Trophoblast cell (in vitro differentiated cells and primary cell): Measurements from ENCODE around the gene CDK1.

Experiments used
- DNase-seq, 2 donors: peaks; one replicate each; pipeline ENCODE4 v3.0.0-alpha.2; 2016
- H2AFZ ChIP-seq: 2 replicates; pipeline ENCODE4 v1.6.1; 2013; ENCODE audit warnings: low read length, moderate library complexity, mild to moderate bottlenecking; ENCODE audit not compliant: insufficient read depth, poor library complexity
- H2AK5ac ChIP-seq: 2 replicates; pipeline ENCODE4 v1.6.1; 2013; ENCODE audit warnings: mild to moderate bottlenecking, low read length
- H2BK120ac ChIP-seq: 2 replicates; pipeline ENCODE4 v1.6.1; 2013; ENCODE audit warnings: low read length, mild to moderate bottlenecking, moderate library complexity; ENCODE audit not compliant: insufficient read depth, poor library complexity
- H2BK12ac ChIP-seq: 2 replicates; pipeline ENCODE4 v1.6.1; 2013; ENCODE audit warnings: mild to moderate bottlenecking, low read length, moderate library complexity
- H2BK5ac ChIP-seq: 2 replicates; pipeline ENCODE4 v1.6.1; 2013; ENCODE audit warnings: low read length, low read depth, moderate library complexity, mild to moderate bottlenecking; ENCODE audit not compliant: poor library complexity
- H3K14ac ChIP-seq: 2 replicates; pipeline ENCODE4 v1.6.1; 2013; ENCODE audit warnings: mild to moderate bottlenecking, low read length
- H3K18ac ChIP-seq: 2 replicates; pipeline ENCODE4 v1.6.1; 2013; ENCODE audit warnings: mild to moderate bottlenecking, low read length
- H3K23ac ChIP-seq: 2 replicates; pipeline ENCODE4 v1.6.1; 2013; ENCODE audit warnings: low read length
- H3K27ac ChIP-seq: 2 replicates; pipeline ENCODE4 v1.5.1; 2013; ENCODE audit warnings: low read depth, mild to moderate bottlenecking, inconsistent platforms, low read length, moderate library complexity
- H3K27me3 ChIP-seq: 2 replicates; pipeline ENCODE4 v1.6.1; 2013; ENCODE audit warnings: inconsistent platforms, mild to moderate bottlenecking, low read length, moderate library complexity; ENCODE audit not compliant: insufficient read depth
- H3K36me3 ChIP-seq, 2 experiments: 1 replicate in 1 of 2; 2 replicates in 1 of 2; pipeline ENCODE4 v1.6.1; 2013; ENCODE audit warnings: low read length in 2 of 2, mild to moderate bottlenecking in 2 of 2, moderate library complexity in 1 of 2; ENCODE audit not compliant: insufficient read depth in 2 of 2, control insufficient read depth in 1 of 2
- H3K4ac ChIP-seq: 2 replicates; pipeline ENCODE4 v1.6.1; 2013; ENCODE audit warnings: low read depth, mild to moderate bottlenecking, low read length, moderate library complexity
- H3K4me1 ChIP-seq, 2 experiments: 1 replicate in 1 of 2; 2 replicates in 1 of 2; pipeline ENCODE4 v1.6.1; 2013; ENCODE audit warnings: low read length in 2 of 2, mild to moderate bottlenecking in 2 of 2, moderate library complexity in 1 of 2; ENCODE audit not compliant: insufficient read depth in 2 of 2, control insufficient read depth in 1 of 2
- H3K4me2 ChIP-seq: 2 replicates; pipeline ENCODE4 v1.6.1; 2013; ENCODE audit warnings: inconsistent platforms, mild to moderate bottlenecking, low read length, moderate library complexity
- H3K4me3 ChIP-seq: 2 replicates; pipeline ENCODE4 v1.5.1; 2013; ENCODE audit warnings: mild to moderate bottlenecking, low read depth, low read length, inconsistent platforms
- H3K79me1 ChIP-seq: one replicate; pipeline ENCODE4 v1.6.1; 2013; ENCODE audit warnings: low read length
- H3K79me2 ChIP-seq: 2 replicates; pipeline ENCODE4 v1.6.1; 2013; ENCODE audit warnings: low read length, mild to moderate bottlenecking; ENCODE audit not compliant: control insufficient read depth, insufficient read depth, poor library complexity
- H3K9ac ChIP-seq: 2 replicates; pipeline ENCODE4 v1.6.1; 2013; ENCODE audit warnings: mild to moderate bottlenecking, low read length
- H3K9me3 ChIP-seq: 2 replicates; pipeline ENCODE4 v1.6.1; 2013; ENCODE audit warnings: low read depth, mild to moderate bottlenecking, control low read depth, inconsistent platforms, low read length; ENCODE audit not compliant: insufficient read depth
- H4K12ac ChIP-seq: 2 replicates; pipeline ENCODE4 v1.6.1; 2013; ENCODE audit warnings: low read depth, mild to moderate bottlenecking, low read length, moderate library complexity
- H4K8ac ChIP-seq: 2 replicates; pipeline ENCODE4 v1.6.1; 2013; ENCODE audit warnings: low read depth, mild to moderate bottlenecking, low read length, moderate library complexity
- H4K91ac ChIP-seq: one replicate; pipeline ENCODE4 v1.6.1; 2013; ENCODE audit warnings: low read depth, mild to moderate bottlenecking, low read length, moderate library complexity
- WGBS: extraction: QIAGEN DNeasy Blood & Tissue Kit; methylation state at CpG from one replicate; pipeline ENCODE4 v1.1.7; 2013; ENCODE audit warnings: missing lambda C conversion rate; ENCODE audit not compliant: insufficient read length, insufficient coverage; ENCODE audit errors: extremely low coverage; 5-methylcytosine and 5-hydroxymethylcytosine counted together

CDK1 gene

GRCh38 chr10:60821656-60822055, 43.4 kb downstream of the CDK1 start:
- Histone ChIP-seq H3K18ac (no peak overlapping the region), H2AK5ac (no peak overlapping the region), H2BK120ac (no peak overlapping the region), H3K4me3 (no peak overlapping the region), H3K27me3 (no peaks in the 10 kb centered on the region), H3K4ac (no peak overlapping the region), H3K4me2 (no peak overlapping the region), H3K4me1 (peaks cover 0 to 3% of the 10 kb centered on the region in 2 experiments), H3K36me3 (no peaks in the 10 kb centered on the region), H2AFZ (no peak overlapping the region), H3K27ac (no peak overlapping the region), H3K9me3 (no peaks in the 10 kb centered on the region), H2BK12ac (no peak overlapping the region), H3K14ac (no peak overlapping the region), H3K79me2 (no peaks in the 10 kb centered on the region), H4K8ac (no peak overlapping the region), H2BK5ac (no peak overlapping the region), H4K12ac (no peak overlapping the region), H3K23ac (no peak overlapping the region), H4K91ac (no peak overlapping the region), H3K9ac (no peak overlapping the region), H3K79me1 (no peaks in the 10 kb centered on the region)
- no peak for DNase-seq
- WGBS, result no CpG with 5 or more reads among the region's 2 CpGs

GRCh38 chr10:60822809-60823208, 44.5 kb downstream of the CDK1 start:
- H3K27me3 ChIP-seq, result no peaks in the 10 kb centered on the region
- H3K36me3 ChIP-seq, result no peaks in the 10 kb centered on the region
- H2BK12ac ChIP-seq, result no peak overlapping the region
- no peak overlapping the region for H3K23ac ChIP-seq
- H3K18ac ChIP-seq, result no peak overlapping the region
- H3K27ac ChIP-seq, result no peak overlapping the region
- H3K79me1 ChIP-seq, result no peaks in the 10 kb centered on the region
- H2BK120ac ChIP-seq, result no peak overlapping the region
- WGBS, result no CpG with 5 or more reads among the region's 4 CpGs
- H3K9me3 ChIP-seq, result no peaks in the 10 kb centered on the region
- H3K4ac ChIP-seq, result no peak overlapping the region
- H4K8ac ChIP-seq, result no peak overlapping the region
- no peak overlapping the region for H4K91ac ChIP-seq
- no peak overlapping the region for H4K12ac ChIP-seq
- no peak overlapping the region for H3K4me2 ChIP-seq
- H2AFZ ChIP-seq, result no peak overlapping the region
- no peak for DNase-seq
- no peak overlapping the region for H3K4me3 ChIP-seq
- H3K4me1 ChIP-seq, result peaks cover 0 to 7% of the 10 kb centered on the region in 2 experiments
- no peak overlapping the region for H2BK5ac ChIP-seq
- no peak overlapping the region for H2AK5ac ChIP-seq
- no peak overlapping the region for H3K9ac ChIP-seq
- H3K79me2 ChIP-seq, result no peaks in the 10 kb centered on the region
- no peak overlapping the region for H3K14ac ChIP-seq

- no peak overlapping the region for H3K4me3 ChIP-seq
- no peak overlapping the region for H2BK12ac ChIP-seq
- H3K79me2 ChIP-seq, result no peaks in the 10 kb centered on the region
- peaks cover 0 to 9% of the 10 kb centered on the region in 2 experiments for H3K4me1 ChIP-seq
- no peak overlapping the region for H2BK120ac ChIP-seq
- no peak overlapping the region for H4K8ac ChIP-seq
- H3K14ac ChIP-seq, result no peak overlapping the region
- no peak overlapping the region for H3K4me2 ChIP-seq
- no peaks in the 10 kb centered on the region for H3K79me1 ChIP-seq
- H4K12ac ChIP-seq, result no peak overlapping the region
- no peak overlapping the region for H2AFZ ChIP-seq
- WGBS, result no CpG with 5 or more reads among the region's 1 CpG
- H3K4ac ChIP-seq, result no peak overlapping the region
- no peak overlapping the region for H3K23ac ChIP-seq
- no peak for DNase-seq
- H2AK5ac ChIP-seq, result no peak overlapping the region
- no peak overlapping the region for H3K18ac ChIP-seq
- H2BK5ac ChIP-seq, result no peak overlapping the region
- H3K9me3 ChIP-seq, result no peaks in the 10 kb centered on the region
- no peak overlapping the region for H3K9ac ChIP-seq
- H3K36me3 ChIP-seq, result no peaks in the 10 kb centered on the region
- H4K91ac ChIP-seq, result no peak overlapping the region
- no peak overlapping the region for H3K27ac ChIP-seq
- H3K27me3 ChIP-seq, result no peaks in the 10 kb centered on the region
Observed at GRCh38 chr10:60823324-60823723, 45.0 kb downstream of the CDK1 start.

DNA sequence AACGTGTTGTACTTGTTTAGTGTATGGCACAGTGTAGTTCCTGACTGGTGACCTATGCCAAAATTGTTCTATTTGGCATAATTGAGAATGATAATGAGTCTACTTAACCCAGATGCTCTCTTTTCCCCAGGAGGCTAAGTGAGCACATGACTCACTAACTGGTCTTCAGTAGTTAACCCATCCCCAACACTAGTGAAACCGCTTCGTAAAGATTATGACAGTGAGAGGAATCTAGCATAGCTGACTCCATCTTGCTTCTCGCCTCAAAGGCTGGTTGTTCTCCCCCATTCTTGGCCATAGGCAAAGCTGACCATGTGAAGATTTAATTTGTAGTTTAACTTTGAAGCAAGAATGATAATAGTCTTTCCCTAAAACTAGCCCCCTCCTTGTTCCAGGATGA, 47.2 kb downstream of the CDK1 start:
- H2BK120ac ChIP-seq, result no peak overlapping the region
- no peak overlapping the region for H3K14ac ChIP-seq
- no peak overlapping the region for H3K18ac ChIP-seq
- WGBS, result no CpG with 5 or more reads among the region's 4 CpGs
- H2BK5ac ChIP-seq, result no peak overlapping the region
- H3K27me3 ChIP-seq, result no peaks in the 10 kb centered on the region
- H4K8ac ChIP-seq, result no peak overlapping the region
- no peaks in the 10 kb centered on the region for H3K79me1 ChIP-seq
- H4K91ac ChIP-seq, result no peak overlapping the region
- peaks cover 0 to 7% of the 10 kb centered on the region in 2 experiments for H3K4me1 ChIP-seq
- peak overlapping the region; percentile 30 for H2AK5ac ChIP-seq
- no peak overlapping the region for H3K27ac ChIP-seq
- no peak overlapping the region for H3K23ac ChIP-seq
- H3K4me2 ChIP-seq, result no peak overlapping the region
- no peak overlapping the region for H3K9ac ChIP-seq
- peak overlapping the region; percentile 61 for H2BK12ac ChIP-seq
- H3K9me3 ChIP-seq, result no peaks in the 10 kb centered on the region
- H3K79me2 ChIP-seq, result no peaks in the 10 kb centered on the region
- H3K36me3 ChIP-seq, result no peaks in the 10 kb centered on the region
- H4K12ac ChIP-seq, result no peak overlapping the region
- no peak overlapping the region for H2AFZ ChIP-seq
- no peak for DNase-seq
- H3K4ac ChIP-seq, result no peak overlapping the region
- no peak overlapping the region for H3K4me3 ChIP-seq
